Measurements from ENCODE around the gene RPL29. TPM values are rescaled to one million over a fixed set of nuclear protein-coding genes. Genes with fewer than 3 reads are reported as not detected.

Gene RPL29
- total RNA-seq, 1 donor from 2014 or later = 2,366 TPM

DNA sequence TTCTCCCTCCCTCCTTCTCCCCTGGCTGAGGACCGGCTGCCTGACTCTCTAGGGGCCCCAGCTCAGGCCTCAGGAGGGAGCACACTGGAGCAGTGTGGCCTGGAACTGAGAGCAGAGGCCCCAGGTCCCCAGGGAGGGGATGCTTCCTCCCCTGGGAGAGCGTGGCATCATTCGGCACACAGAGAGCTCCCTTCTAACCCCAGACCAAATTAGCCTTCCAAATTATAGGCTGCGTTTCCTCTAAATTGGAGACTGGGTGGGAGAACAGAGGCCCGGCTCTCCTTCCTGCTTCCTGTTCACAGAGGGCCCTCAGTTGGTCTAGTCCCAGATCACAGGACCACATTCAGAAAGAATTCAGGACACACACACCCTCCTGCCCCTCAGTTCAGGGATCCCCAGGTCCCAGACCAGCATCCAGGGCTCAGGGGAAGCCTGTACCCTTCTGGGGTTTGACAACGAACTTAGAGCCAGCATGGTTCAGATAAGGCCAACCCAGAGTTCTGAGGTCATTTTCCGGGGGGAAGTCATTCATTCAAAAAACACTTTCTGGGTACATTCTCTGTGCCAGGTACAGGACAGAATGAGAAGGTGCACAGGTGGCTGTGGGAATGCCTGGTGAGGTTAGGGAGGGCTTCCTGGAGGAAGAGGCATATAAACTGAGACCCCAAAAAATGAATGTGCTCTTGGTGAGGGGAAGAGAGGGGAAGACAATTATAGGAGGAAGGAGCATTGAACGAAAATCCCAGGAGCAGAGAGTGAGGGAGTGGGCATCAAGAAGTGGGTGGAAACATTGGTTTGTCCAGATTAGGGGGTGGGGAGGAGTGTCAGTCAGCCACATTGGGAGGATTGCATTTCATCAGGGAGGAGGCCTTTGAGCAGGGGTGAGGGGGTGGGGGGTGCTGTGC is 28.4 kb upstream of the RPL29 start:
- Histone ChIP-seq H3K4me3 (ENCODE audit: low read depth, low read length) (no peak overlapping the region), H3K36me3 (ENCODE audit: control insufficient read depth, insufficient read depth, low read length) (no peaks in the 10 kb centered on the region), H3K27me3 (ENCODE audit: control insufficient read depth, insufficient read depth, low read length) (no peaks in the 10 kb centered on the region)
- TF ChIP-seq, protein P1, sequence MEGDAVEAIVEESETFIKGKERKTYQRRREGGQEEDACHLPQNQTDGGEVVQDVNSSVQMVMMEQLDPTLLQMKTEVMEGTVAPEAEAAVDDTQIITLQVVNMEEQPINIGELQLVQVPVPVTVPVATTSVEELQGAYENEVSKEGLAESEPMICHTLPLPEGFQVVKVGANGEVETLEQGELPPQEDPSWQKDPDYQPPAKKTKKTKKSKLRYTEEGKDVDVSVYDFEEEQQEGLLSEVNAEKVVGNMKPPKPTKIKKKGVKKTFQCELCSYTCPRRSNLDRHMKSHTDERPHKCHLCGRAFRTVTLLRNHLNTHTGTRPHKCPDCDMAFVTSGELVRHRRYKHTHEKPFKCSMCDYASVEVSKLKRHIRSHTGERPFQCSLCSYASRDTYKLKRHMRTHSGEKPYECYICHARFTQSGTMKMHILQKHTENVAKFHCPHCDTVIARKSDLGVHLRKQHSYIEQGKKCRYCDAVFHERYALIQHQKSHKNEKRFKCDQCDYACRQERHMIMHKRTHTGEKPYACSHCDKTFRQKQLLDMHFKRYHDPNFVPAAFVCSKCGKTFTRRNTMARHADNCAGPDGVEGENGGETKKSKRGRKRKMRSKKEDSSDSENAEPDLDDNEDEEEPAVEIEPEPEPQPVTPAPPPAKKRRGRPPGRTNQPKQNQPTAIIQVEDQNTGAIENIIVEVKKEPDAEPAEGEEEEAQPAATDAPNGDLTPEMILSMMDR (IDR thresholded peaks at IDR 0.05; ENCODE audit: insufficient read depth, low read length, poor library complexity, severe bottlenecking) = no peak
- no peak for DNase-seq (ENCODE audit: low read depth)

GRCh38 chr3:52023101-52023770 is 27.5 kb upstream of the RPL29 start:
- no peak for DNase-seq (ENCODE audit: low read depth)
- Histone ChIP-seq H3K27me3 (ENCODE audit: control insufficient read depth, insufficient read depth, low read length) (no peaks in the 10 kb centered on the region), H3K4me3 (ENCODE audit: low read depth, low read length) (no peak overlapping the region), H3K36me3 (ENCODE audit: control insufficient read depth, insufficient read depth, low read length) (no peaks in the 10 kb centered on the region)
- TF ChIP-seq, protein P1 (IDR thresholded peaks at IDR 0.05; ENCODE audit: insufficient read depth, low read length, poor library complexity, severe bottlenecking) = no peak

DNA sequence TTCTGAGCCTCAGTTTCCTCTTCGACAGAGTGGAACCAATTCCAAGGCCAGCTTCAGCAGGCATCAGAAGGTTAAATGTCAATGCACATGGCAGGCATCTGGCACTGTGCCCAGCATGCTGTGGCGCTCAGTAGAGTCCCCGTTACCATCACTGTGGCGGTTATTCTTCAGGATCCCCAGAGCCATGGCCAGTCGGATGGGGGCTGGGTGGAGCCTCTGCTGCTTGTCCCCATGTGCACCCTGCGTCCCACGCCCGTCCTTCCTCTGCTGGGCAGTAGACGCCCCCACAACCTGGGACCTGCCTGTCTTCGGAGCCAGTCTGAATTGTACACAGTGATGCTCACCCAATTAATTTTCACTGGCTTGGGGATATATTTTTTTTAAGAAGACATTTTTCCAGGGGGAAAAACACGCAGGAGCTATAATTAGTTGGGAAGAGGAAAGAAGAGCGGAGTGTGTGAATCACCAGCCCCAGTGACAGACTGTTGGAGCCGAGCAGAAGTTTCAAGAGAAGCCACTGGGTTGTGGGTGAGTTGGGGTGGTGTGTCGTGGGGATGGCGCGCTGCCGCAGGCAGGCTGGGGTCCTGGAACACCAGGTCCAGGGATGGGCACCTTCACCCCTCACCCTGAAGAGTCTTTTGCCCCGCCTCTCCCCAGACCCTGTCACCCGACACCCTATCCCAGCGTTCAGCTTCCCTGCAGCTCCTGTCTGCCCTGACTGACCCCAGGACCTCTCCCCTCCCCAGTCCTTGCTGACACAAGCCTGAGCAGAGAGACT is 26.8 kb upstream of the RPL29 start:
- TF ChIP-seq, protein P1 (IDR thresholded peaks at IDR 0.05; ENCODE audit: insufficient read depth, low read length, poor library complexity, severe bottlenecking) = no peak
- Histone ChIP-seq H3K36me3 (ENCODE audit: control insufficient read depth, insufficient read depth, low read length) (no peaks in the 10 kb centered on the region), H3K27me3 (ENCODE audit: control insufficient read depth, insufficient read depth, low read length) (no peaks in the 10 kb centered on the region), H3K4me3 (ENCODE audit: low read depth, low read length) (no peak overlapping the region)
- no peak for DNase-seq (ENCODE audit: low read depth)

- DNase-seq (ENCODE audit: low read depth) = no peak
- TF ChIP-seq, protein P1 (IDR thresholded peaks at IDR 0.05; ENCODE audit: insufficient read depth, low read length, poor library complexity, severe bottlenecking) = no peak
- Histone ChIP-seq H3K4me3 (ENCODE audit: low read depth, low read length) (no peak overlapping the region), H3K36me3 (ENCODE audit: control insufficient read depth, insufficient read depth, low read length) (no peaks in the 10 kb centered on the region), H3K27me3 (ENCODE audit: control insufficient read depth, insufficient read depth, low read length) (no peaks in the 10 kb centered on the region)
Measured at GRCh38 chr3:52021489-52022268, 26.0 kb upstream of the RPL29 start.

DNA sequence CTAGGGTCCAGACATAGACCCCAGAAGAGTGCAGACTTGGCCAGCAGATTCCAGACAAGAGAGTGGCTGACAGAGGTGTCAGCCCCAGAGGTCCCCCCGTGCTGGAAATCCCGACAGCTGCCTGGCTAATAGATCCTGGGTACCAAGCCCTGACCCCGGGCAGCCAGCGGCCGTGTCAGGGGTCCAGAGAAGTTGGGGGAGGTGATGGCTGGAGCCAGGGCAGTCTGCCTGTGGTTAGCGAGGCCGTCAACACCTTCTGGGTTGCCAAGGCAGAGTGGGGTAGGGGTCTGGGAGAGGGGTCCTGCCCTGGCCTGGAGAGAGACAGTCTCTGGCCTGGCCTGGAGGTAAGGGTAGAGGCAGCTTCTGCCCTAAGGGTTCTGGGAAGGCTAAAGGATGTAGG is 25.1 kb upstream of the RPL29 start:
- no peak for DNase-seq (ENCODE audit: low read depth)
- TF ChIP-seq, protein P1 (IDR thresholded peaks at IDR 0.05; ENCODE audit: insufficient read depth, low read length, poor library complexity, severe bottlenecking) = no peak
- Histone ChIP-seq H3K27me3 (ENCODE audit: control insufficient read depth, insufficient read depth, low read length) (no peaks in the 10 kb centered on the region), H3K4me3 (ENCODE audit: low read depth, low read length) (no peak overlapping the region), H3K36me3 (ENCODE audit: control insufficient read depth, insufficient read depth, low read length) (no peaks in the 10 kb centered on the region)
